HK-2 (cell line): ENCODE results near the gene IFNA1.
A peak's percentile ranks its signal among the peaks of the same experiment; 100 is the strongest.
"Not testable (repeated sequence)": the region's sequence is repeated elsewhere in the genome, so short reads cannot be mapped to it uniquely, and the experiment has no call there.

ENCODE experiments used
- DNase-seq: peaks from one replicate; pipeline ENCODE4 v3.0.0-alpha.2; 2018; ENCODE audit not compliant: unreplicated experiment

IFNA1 gene

GRCh38 chr9:21440139-21440538 is at the start of gene IFNA1:
TSS of gene IFNA1 (plus strand) at chr9:21440439. CDS start at chr9:21440508, 69 bp downstream.
- no peak for DNase-seq

DNA sequence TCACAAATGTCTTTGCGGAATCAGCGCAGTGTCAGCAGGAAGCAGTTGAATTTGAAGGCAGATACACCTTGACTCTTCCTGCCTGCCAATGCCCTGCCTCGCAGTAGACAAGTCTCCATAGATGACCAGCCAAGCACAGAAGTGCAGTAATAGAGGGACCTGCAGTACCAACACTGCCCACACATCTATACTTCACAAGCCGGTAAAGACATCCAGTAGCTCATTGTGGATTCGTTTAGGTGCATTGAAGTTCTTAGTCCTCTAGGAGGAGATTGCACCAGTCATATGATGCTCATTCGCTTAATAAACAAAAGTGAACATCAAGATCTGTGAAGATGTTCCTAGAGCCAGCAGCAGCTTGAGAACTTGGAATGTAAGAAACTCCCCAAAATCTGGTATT is 48.0 kb upstream of the IFNA1 start:
- DNase-seq, result no peak

GRCh38 chr9:21395778-21396717 is 44.2 kb upstream of the IFNA1 start:
- DNase-seq, result peak; percentile 30

DNA sequence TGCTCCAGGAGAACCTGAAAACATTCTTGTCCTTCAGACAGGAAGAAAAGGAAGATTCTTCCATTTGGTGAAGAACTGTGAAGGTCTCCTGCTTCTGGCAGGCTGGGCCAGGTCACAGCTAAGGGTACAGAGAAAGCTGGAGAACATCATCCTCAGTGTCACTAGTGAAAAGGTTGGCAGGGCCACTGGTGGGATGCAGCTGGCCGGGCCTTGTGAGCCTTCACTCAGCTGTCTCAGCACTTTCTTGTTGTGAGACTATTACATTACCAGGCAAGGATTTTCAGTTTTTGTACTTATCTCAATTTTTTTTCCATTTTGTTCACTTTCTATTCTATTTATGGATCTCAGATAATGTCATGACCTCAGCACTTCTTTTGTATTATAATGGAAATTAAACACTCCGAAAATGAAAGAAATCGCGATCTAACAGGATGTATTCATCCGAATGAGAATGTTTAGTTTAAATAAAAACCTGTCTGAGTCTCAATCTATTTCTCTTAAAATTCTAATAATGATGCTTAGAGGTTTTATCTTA is 41.2 kb upstream of the IFNA1 start:
- no peak for DNase-seq

- DNase-seq, result no peak
These were observed 40.3 kb upstream of the IFNA1 start for GRCh38 chr9:21399956-21400355.

GRCh38 chr9:21402386-21403251 is 37.6 kb upstream of the IFNA1 start:
- peak; percentile 8 for DNase-seq

DNA sequence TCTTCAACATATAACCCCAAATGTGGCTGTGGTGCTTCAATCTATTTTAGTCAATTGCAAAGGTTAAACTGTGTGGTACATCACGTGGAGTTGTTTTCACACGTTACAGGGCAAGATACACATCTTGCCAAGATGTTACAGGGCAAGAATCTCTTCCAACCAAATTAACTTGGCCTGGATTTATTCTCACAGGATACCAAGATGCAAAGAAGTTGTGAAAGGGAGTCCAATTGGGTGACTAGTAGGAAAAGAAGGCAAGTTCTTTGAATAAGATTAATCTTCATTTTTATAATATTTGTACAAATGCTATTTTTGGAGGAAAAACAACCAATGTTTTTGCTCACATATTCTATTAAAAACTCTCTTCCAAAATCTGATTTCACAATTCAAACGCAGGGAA is 36.1 kb upstream of the IFNA1 start:
- DNase-seq, result no peak

DNA sequence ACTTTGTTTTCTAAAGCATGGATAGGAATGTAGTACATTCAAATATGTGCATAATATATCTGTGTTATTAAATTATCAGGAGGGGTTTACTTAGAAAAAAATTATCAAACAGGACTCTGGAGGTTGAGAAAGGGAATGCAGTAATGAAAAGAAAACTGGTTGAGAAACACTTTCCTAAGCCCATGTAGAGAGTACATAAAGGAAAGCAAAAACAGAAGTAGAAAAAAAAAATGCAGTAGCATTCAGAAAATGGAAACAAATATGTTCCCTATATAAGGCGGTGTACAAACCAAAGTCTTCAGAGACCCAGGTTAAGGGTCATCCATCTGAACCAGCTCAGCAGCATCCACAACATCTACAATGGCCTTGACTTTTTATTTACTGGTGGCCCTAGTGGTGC is 31.4 kb upstream of the IFNA1 start, which contains the start of gene IFNA8:
IFNA8 (plus strand) TSS at position 301 of the 400 bp plus-strand sequence; CDS start at position 361, 60 bp downstream.
- DNase-seq, result no peak

DNA sequence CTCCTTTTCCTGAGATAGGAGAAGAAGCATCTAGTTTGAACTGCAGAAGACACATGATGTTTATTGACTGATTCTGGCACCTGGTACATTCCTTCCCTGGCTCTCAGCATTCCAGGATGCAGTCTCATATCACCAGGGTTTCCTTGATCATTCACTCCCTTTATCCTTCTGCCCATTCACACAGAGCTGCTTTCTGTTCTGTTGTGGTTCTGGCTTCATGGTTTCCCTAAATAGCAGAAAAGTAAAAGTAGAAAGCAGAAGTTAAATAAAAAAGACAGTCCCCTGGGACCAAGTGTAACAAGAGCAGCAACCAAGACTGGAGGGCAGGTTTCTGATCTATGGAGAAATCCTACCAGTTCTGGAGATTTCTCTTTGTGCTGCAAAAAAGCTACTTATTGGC is 28.1 kb upstream of the IFNA1 start:
- DNase-seq, result no peak

GRCh38 chr9:21413151-21413550 is 27.1 kb upstream of the IFNA1 start:
- DNase-seq, result no peak

DNA sequence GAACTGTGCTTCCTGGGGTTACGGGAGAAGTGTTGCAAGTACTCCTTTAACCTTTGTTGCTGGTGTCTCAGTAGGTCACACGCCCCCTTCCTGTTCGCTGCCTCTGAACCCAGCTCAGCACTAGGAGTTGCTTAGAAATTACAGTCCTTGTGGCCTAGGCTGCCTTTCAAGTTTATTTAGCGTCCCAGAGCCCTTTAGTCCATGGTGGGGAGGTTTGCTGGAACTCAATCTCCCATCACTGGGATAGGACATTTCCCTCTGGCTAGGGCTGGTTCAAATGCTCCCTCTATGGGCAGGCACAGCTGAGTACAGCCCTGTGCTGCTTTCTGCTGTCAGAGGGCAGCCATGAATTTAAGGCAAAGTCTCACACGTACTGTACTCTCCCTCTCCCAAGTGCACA is 26.6 kb upstream of the IFNA1 start:
- DNase-seq, result no peak

- no peak for DNase-seq
These were observed 25.9 kb upstream of the IFNA1 start for GRCh38 chr9:21414220-21414940.

DNA sequence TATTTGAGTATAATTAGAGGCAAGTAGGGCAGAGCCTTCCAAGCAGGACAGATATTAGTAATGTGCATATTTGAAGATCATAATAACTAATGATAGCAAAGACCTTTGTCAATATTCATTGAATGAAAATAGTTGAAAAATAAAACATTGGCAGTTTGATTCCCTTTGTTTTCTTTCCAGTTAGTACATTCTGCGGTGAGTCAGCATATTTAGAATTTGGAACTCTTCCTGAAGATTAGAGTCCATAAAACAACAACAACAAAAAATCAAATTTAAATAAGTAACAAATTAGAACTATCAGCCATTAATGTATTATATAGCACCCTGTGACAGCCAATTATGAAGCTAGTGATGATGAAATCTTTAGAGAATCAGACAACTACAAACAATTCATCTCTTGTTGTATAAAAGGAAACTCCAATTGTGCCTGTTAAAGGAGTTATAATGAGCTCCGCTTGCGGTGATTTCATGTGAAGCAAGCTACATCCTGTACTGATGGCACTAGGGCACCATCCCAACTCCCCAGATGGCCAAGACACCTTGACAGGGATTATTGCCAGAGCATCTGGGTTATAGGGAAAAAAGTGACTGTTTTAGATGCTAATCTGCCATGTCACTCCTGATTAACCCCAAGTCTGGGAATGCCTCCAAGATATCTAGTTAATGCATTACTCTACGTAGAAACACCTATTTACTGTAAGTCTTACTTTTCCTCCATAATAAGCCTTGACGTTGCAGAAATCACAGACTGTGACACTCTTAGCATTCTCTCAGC is 24.6 kb upstream of the IFNA1 start:
- no peak for DNase-seq

DNA sequence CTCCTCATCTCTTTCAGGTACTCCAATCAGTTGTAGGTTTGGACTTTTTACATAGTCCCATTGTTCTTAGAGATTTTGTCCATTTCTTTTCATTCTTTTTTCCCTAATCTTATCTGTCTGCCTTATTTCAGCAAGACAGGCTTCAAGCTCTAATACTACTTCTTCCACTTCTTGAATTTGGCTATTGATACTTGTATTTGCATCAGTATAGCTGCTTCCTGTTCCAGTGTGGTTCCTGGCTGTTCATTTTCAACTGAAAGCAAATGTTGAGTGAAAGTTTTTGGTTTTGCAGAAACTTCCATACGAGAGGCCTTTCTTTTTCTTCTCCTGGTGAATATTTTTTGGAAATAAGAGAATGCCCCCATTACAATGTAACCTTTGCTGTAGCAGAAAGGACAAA is 12.0 kb upstream of the IFNA1 start:
- no peak for DNase-seq

- no peak for DNase-seq
These were observed 11.0 kb upstream of the IFNA1 start for GRCh38 chr9:21429191-21429590.

GRCh38 chr9:21432672-21433425 is 7.4 kb upstream of the IFNA1 start:
- DNase-seq, result no peak

DNA sequence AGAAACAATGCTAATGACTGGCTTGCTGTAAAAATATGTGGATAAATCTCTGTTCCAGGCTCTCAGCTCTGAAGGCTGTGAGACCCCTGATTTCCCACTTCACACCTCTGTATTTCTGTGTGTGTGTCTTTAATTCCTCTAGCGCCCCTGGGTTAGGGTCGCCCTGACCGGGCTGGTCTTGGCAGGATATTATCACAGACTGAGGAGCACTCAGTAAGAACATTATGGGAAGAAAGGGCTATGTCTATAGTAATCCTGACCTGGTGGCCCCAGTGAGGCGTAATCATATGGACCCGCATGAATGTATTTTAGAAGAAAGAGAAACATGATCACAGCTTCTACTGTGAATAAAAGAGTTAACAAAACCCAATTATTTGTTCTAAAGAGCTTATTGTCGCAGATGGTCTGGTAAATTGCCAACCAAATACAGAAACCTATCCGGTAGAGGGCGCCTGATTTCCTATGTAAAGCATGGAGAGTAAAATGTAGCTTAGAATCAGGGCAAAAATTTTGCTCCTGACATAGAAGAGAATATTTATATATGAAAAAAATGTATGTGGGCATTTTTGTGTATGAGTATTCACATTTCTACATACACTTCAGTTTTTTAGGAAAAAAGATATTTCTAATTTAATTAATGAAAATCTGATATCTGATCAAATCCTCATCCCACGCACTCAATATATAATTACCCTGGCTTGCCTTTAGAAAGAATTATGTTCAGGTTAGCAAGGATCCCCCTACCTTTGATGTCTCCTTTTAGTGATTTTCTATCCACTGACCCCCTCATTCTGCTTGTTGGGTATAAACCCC is 5.8 kb upstream of the IFNA1 start:
- DNase-seq, result no peak

DNA sequence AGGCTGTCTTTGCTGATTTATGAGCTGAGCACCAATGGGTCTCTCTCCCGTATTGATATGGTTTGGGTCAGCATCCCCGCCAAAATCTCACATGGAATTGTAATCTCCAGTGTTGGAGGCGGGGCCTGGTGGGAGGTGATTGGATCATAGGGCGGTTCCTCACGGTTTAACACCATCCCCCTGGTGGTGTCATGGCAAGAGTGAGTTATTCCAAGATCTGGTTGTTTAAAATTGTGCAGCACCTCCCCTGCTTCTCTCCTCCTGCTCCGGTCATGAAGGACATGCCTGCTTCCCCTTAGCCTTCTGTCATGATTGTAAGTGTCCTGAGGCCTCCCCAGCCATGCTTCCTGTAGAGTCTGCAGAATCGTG is 5.2 kb upstream of the IFNA1 start:
- not testable (repeated sequence) for DNase-seq
